ENCODE results near the gene GREB1. TPM values are rescaled to one million over a fixed set of nuclear protein-coding genes. Genes with fewer than 3 reads are reported as not detected.

Gene GREB1
- total RNA-seq, 2 donors from 2014 or later: 2.4 to 13.5 TPM

GRCh38 chr2:11621410-11621809 lies 87.6 kb downstream of the GREB1 start:
- Histone ChIP-seq H3K9me3 (no peaks in the 10 kb centered on the region), H3K27ac (no peak overlapping the region), H3K36me3 (no peaks in the 10 kb centered on the region), H3K4me3 (no peak overlapping the region), H3K4me1 (ENCODE audit: control insufficient read depth in 1 of 2, low read depth in 2 of 2) (no peaks in the 10 kb centered on the region), H3K27me3 (replicated peaks; ENCODE audit: insufficient read depth) (no peaks in the 10 kb centered on the region)
- no peak for ATAC-seq (ENCODE audit: insufficient number of reproducible peaks, low FRiP score, low read depth)
- TF ChIP-seq CTCF (IDR thresholded peaks at IDR 0.05): no peak
- no peak for DNase-seq (ENCODE audit: low spot score)

DNA sequence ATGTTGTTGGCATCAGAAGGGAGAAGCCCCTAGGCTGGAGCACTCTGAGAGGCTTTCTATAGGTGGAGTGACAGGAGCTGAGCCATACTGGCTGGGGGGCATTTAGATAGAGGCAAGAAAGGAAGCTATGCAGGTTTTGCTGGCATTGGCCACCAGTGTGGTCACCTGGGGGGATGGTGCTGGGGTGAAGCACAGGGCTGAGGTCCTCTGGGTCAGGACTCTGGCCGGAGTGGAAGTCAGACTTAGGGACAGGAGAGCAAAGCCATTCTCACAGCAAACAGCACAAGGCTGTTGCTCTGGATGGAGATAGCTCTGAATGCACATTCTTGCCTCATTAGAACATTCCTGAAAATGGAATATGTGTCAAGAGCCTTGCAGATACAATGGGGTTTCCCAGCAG lies 88.8 kb downstream of the GREB1 start:
- Histone ChIP-seq H3K4me1 (ENCODE audit: control insufficient read depth in 1 of 2, low read depth in 2 of 2) (no peaks in the 10 kb centered on the region), H3K27ac (no peak overlapping the region), H3K4me3 (no peak overlapping the region), H3K36me3 (no peaks in the 10 kb centered on the region), H3K27me3 (replicated peaks; ENCODE audit: insufficient read depth) (no peaks in the 10 kb centered on the region), H3K9me3 (no peaks in the 10 kb centered on the region)
- no peak for TF ChIP-seq CTCF (IDR thresholded peaks at IDR 0.05)
- ATAC-seq (ENCODE audit: insufficient number of reproducible peaks, low FRiP score, low read depth): no peak
- no peak for DNase-seq (ENCODE audit: low spot score)

- TF ChIP-seq CTCF (IDR thresholded peaks at IDR 0.05): no peak
- no peaks in the 10 kb centered on the region for H3K36me3 ChIP-seq
- no peak overlapping the region for H3K4me3 ChIP-seq
- H3K9me3 ChIP-seq: no peaks in the 10 kb centered on the region
- no peaks in the 10 kb centered on the region for H3K27me3 ChIP-seq (replicated peaks; ENCODE audit: insufficient read depth)
- DNase-seq (ENCODE audit: low spot score) (no peak), ATAC-seq (ENCODE audit: insufficient number of reproducible peaks, low FRiP score, low read depth) (no peak)
- no peaks in the 10 kb centered on the region for H3K4me1 ChIP-seq (ENCODE audit: control insufficient read depth in 1 of 2, low read depth in 2 of 2)
- H3K27ac ChIP-seq: no peak overlapping the region
Measured at GRCh38 chr2:11624893-11625292, 91.0 kb downstream of the GREB1 start.

- Histone ChIP-seq H3K36me3 (no peaks in the 10 kb centered on the region), H3K4me3 (no peak overlapping the region), H3K27ac (no peak overlapping the region), H3K27me3 (replicated peaks; ENCODE audit: insufficient read depth) (no peaks in the 10 kb centered on the region), H3K4me1 (ENCODE audit: control insufficient read depth in 1 of 2, low read depth in 2 of 2) (no peaks in the 10 kb centered on the region), H3K9me3 (no peaks in the 10 kb centered on the region)
- no peak for TF ChIP-seq CTCF (IDR thresholded peaks at IDR 0.05)
- DNase-seq (ENCODE audit: low spot score) (no peak), ATAC-seq (ENCODE audit: insufficient number of reproducible peaks, low FRiP score, low read depth) (no peak)
Measured at GRCh38 chr2:11625671-11626070, 91.8 kb downstream of the GREB1 start.

DNA sequence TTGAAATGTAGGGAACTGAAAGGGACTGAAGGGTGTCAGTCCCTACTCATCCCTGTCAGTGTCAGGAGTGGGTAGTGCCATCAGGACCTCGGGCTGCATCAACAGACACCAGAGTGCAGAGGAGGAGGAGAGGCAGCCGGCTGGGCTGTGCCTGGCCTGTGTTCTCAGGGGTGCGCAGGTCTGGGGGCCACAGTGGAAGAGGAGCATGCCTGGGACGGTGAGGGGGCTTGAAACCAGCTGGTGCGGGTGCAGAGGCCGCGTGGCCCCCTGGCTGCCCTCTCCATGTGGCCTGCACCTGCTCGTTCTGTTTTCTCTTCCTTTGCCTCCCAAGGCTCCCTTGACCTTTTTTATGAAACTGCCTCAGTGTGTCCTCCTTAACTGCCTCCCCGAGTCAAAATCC lies 94.8 kb downstream of the GREB1 start:
- H3K27ac ChIP-seq: no peak overlapping the region
- ATAC-seq (ENCODE audit: insufficient number of reproducible peaks, low FRiP score, low read depth) (no peak), DNase-seq (ENCODE audit: low spot score) (no peak)
- H3K27me3 ChIP-seq (replicated peaks; ENCODE audit: insufficient read depth): no peaks in the 10 kb centered on the region
- no peaks in the 10 kb centered on the region for H3K36me3 ChIP-seq
- TF ChIP-seq CTCF (IDR thresholded peaks at IDR 0.05): no peak
- no peaks in the 10 kb centered on the region for H3K4me1 ChIP-seq (ENCODE audit: control insufficient read depth in 1 of 2, low read depth in 2 of 2)
- H3K4me3 ChIP-seq: no peak overlapping the region
- H3K9me3 ChIP-seq: no peaks in the 10 kb centered on the region

Measured in thoracic aorta (tissue), 2 donors.